ENCODE results near the gene FZD7. TPM values are rescaled to one million over a fixed set of nuclear protein-coding genes. Genes with fewer than 3 reads are reported as not detected.

FZD7 gene
- total RNA-seq, 1 experiment from 2014 or later: 302 TPM

DNA sequence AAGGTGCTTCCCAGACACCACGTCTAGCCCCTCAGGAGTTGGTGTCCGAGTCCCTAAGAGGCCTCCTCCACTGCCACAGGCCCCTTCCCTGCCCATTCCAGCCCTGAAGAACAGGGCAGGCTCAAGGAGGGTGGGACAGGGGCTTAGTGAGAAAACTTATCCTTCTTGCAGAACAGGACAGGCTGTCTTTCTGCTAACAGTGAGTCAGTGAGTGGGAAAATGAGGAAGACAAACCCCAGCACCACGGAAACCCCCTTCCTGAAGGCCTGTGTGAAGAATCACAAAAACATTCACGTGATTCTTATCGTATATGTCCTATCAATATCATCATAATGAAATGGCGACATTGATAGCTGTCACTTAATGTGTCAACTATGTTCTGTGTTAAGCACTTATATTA, 9.8 kb downstream of the FZD7 start:
- no peaks in the 10 kb centered on the region for H4K20me1 ChIP-seq (ENCODE audit: control insufficient read depth, insufficient read depth, insufficient read length)
- no peak overlapping the region for H3K23ac ChIP-seq (ENCODE audit: insufficient read length, low read depth, low read length)
- H3K9ac ChIP-seq (ENCODE audit: extremely low read depth, insufficient read length, low read length): no peak overlapping the region
- H4K5ac ChIP-seq (ENCODE audit: insufficient read length, low read depth, low read length): no peak overlapping the region
- H3K9me3 Mint-ChIP-seq: no peaks in the 10 kb centered on the region
- no peak overlapping the region for H2BK15ac ChIP-seq (ENCODE audit: low read depth, low read length)
- peaks cover 3 to 18% (median 14%) of the 10 kb centered on the region in 3 experiments; a peak in 5 of 7 replicates for H3K36me3 Mint-ChIP-seq (ENCODE audit: insufficient read depth in 1 of 3, low read depth in 3 of 3)
- no peak overlapping the region for H3K27ac Mint-ChIP-seq
- no peak overlapping the region for H3K56ac ChIP-seq (ENCODE audit: insufficient read length, low read depth, low read length)
- no peaks in the 10 kb centered on the region for H3K23me2 ChIP-seq (ENCODE audit: insufficient read length, low read depth, low read length, poor library complexity, severe bottlenecking)
- no peak overlapping the region for H3K4ac ChIP-seq (ENCODE audit: low read depth, low read length)
- no peak overlapping the region for H3K27ac ChIP-seq (ENCODE audit: insufficient read length, low read depth, low read length)
- no peak overlapping the region for H3K14ac ChIP-seq (ENCODE audit: insufficient read depth, low read length)
- H4K91ac ChIP-seq (ENCODE audit: insufficient read length, low read depth, low read length): no peak overlapping the region
- H2BK5ac ChIP-seq (ENCODE audit: insufficient read length, low read length): no peak overlapping the region
- no peak overlapping the region for H4K8ac ChIP-seq (replicated peaks; ENCODE audit: insufficient read length, low read depth, low read length)
- H3K4me1 ChIP-seq (ENCODE audit: insufficient read depth, low read length): peaks cover 3% of the 10 kb centered on the region; the same call in 1 of the 2 replicates
- no peak overlapping the region for H2BK12ac ChIP-seq (ENCODE audit: insufficient read length, low read depth, low read length)
- no peaks in the 10 kb centered on the region for H3K79me1 ChIP-seq (ENCODE audit: insufficient read depth, low read depth, low read length, poor library complexity, severe bottlenecking)
- no peak overlapping the region for H2AK5ac ChIP-seq (ENCODE audit: insufficient read length, low read length)
- H3K18ac ChIP-seq (ENCODE audit: insufficient read length, low read depth, low read length): no peak overlapping the region
- peaks cover 31 to 36% of the 10 kb centered on the region in 2 experiments for H3K4me1 Mint-ChIP-seq
- no peaks in the 10 kb centered on the region for H3K27me3 ChIP-seq (ENCODE audit: insufficient read depth, low read length)
- no peak overlapping the region for H3T11ph ChIP-seq (ENCODE audit: low read length)
- H2BK20ac ChIP-seq (ENCODE audit: low read depth, low read length, poor library complexity, severe bottlenecking): no peak overlapping the region
- no peak overlapping the region for H3K4me3 Mint-ChIP-seq
- WGBS (ENCODE audit: extremely low coverage, insufficient read length, low lambda C conversion rate): no CpG with 5 or more reads among the region's 6 CpGs
- TF ChIP-seq, protein P1, sequence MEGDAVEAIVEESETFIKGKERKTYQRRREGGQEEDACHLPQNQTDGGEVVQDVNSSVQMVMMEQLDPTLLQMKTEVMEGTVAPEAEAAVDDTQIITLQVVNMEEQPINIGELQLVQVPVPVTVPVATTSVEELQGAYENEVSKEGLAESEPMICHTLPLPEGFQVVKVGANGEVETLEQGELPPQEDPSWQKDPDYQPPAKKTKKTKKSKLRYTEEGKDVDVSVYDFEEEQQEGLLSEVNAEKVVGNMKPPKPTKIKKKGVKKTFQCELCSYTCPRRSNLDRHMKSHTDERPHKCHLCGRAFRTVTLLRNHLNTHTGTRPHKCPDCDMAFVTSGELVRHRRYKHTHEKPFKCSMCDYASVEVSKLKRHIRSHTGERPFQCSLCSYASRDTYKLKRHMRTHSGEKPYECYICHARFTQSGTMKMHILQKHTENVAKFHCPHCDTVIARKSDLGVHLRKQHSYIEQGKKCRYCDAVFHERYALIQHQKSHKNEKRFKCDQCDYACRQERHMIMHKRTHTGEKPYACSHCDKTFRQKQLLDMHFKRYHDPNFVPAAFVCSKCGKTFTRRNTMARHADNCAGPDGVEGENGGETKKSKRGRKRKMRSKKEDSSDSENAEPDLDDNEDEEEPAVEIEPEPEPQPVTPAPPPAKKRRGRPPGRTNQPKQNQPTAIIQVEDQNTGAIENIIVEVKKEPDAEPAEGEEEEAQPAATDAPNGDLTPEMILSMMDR (conservative IDR thresholded peaks at IDR 0.05): no peak
- no peak for DNase-seq
- no peak overlapping the region for H2AFZ ChIP-seq (ENCODE audit: low read length)
- no peaks in the 10 kb centered on the region for H3K9me3 ChIP-seq (ENCODE audit: control insufficient read depth, low read depth, low read length)
- H3K79me2 ChIP-seq (ENCODE audit: insufficient read depth, low read length): no peaks in the 10 kb centered on the region; the same call in 1 of the 2 replicates
- no peak overlapping the region for H3K4me2 ChIP-seq (ENCODE audit: insufficient read depth, insufficient read length, low read length)
- no peak overlapping the region for H2BK120ac ChIP-seq (ENCODE audit: low read depth, low read length, poor library complexity, severe bottlenecking)
- no peaks in the 10 kb centered on the region; the same call in none of the 2 replicates for H3K27me3 Mint-ChIP-seq (ENCODE audit: low read depth)

Data from H9 (cell line).